ENCODE results near the gene ARHGAP15.

ARHGAP15 gene

DNA sequence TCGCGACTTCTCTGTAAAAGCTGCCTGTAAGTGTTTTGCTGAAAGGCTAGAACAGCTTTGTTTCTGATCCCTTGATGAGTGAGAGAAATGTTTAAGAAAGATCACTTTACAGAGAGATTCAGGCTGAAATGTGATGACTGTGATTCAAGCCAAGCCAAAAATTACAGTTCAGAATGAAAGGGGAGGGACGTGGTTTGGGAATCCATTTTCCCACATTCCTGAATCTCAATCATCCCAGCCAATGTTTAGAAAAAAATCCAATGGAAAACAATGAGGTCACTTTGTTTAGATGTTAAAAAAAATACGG is 416.7 kb downstream of the ARHGAP15 start:
- TF ChIP-seq, protein P1, sequence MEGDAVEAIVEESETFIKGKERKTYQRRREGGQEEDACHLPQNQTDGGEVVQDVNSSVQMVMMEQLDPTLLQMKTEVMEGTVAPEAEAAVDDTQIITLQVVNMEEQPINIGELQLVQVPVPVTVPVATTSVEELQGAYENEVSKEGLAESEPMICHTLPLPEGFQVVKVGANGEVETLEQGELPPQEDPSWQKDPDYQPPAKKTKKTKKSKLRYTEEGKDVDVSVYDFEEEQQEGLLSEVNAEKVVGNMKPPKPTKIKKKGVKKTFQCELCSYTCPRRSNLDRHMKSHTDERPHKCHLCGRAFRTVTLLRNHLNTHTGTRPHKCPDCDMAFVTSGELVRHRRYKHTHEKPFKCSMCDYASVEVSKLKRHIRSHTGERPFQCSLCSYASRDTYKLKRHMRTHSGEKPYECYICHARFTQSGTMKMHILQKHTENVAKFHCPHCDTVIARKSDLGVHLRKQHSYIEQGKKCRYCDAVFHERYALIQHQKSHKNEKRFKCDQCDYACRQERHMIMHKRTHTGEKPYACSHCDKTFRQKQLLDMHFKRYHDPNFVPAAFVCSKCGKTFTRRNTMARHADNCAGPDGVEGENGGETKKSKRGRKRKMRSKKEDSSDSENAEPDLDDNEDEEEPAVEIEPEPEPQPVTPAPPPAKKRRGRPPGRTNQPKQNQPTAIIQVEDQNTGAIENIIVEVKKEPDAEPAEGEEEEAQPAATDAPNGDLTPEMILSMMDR (IDR thresholded peaks at IDR 0.05; ENCODE audit: control insufficient read depth, insufficient read depth, low read depth, low read length, missing control alignments), result no peak
- no peak for DNase-seq (ENCODE audit: low read depth)
- no peak overlapping the region for H3K4me3 ChIP-seq (ENCODE audit: control insufficient read depth, low read depth, low read length)

DNA sequence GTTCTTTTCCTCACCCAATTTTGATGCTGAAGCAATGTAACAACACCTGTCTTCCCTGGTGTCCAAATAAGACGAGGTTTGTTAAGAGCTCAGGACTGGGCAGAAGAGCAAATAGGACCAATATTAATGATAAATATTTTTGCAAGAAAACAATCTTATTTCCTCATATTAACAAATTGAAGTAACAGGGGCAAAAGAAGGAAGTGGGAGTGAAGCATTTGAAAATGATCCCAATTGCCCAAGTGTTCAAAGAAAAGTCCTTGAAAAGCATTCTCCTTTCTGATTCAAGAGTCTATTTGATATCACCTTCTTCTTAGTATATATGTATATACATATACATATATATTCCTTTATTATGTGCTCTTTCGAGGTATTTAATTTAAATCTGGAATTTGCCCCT is 418.8 kb downstream of the ARHGAP15 start:
- TF ChIP-seq, protein P1 (IDR thresholded peaks at IDR 0.05; ENCODE audit: control insufficient read depth, insufficient read depth, low read depth, low read length, missing control alignments), result no peak
- no peak overlapping the region for H3K4me3 ChIP-seq (ENCODE audit: control insufficient read depth, low read depth, low read length)
- DNase-seq (ENCODE audit: low read depth), result no peak

- H3K4me3 ChIP-seq (ENCODE audit: control insufficient read depth, low read depth, low read length), result no peak overlapping the region
- TF ChIP-seq, protein P1 (IDR thresholded peaks at IDR 0.05; ENCODE audit: control insufficient read depth, insufficient read depth, low read depth, low read length, missing control alignments), result no peak
- DNase-seq (ENCODE audit: low read depth), result no peak
Observed at GRCh38 chr2:143550500-143550899, 421.3 kb downstream of the ARHGAP15 start.

DNA sequence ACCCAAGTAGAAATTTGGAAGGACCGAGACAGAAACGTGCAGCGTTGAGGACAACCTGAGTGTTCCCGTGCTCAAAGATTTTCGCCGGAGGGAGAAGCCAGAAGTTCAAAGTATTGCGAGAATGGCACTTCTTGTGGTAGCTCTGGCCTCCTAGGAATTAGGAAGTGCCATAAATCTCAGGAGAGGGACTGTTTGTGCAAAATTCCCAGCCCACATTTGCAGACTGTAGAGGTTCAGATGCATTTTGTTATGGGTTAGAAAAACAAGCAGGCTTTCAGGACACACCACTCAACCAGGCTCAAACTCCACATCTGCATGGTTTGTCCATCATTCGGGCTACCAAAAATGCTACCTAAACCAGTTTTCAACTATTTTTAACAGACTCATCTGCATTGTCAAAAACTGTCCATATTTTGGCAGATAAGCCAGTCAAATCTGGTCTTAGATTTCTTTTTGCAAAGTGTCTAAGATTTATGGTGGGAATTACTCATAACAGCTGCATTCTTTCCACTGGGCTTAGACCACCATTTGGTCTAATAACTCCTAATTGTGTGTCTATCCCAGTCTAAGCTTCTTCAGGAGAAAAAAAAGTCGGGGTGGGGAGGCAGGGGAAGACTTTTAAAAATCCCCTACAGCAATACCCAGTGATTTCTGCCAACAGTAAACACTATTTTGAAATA is 422.9 kb downstream of the ARHGAP15 start:
- DNase-seq (ENCODE audit: low read depth), result no peak
- TF ChIP-seq, protein P1 (IDR thresholded peaks at IDR 0.05; ENCODE audit: control insufficient read depth, insufficient read depth, low read depth, low read length, missing control alignments), result no peak
- no peak overlapping the region for H3K4me3 ChIP-seq (ENCODE audit: control insufficient read depth, low read depth, low read length)

GRCh38 chr2:143553261-143553660 is 424.0 kb downstream of the ARHGAP15 start:
- DNase-seq (ENCODE audit: low read depth), result no peak
- TF ChIP-seq, protein P1 (IDR thresholded peaks at IDR 0.05; ENCODE audit: control insufficient read depth, insufficient read depth, low read depth, low read length, missing control alignments), result no peak

DNA sequence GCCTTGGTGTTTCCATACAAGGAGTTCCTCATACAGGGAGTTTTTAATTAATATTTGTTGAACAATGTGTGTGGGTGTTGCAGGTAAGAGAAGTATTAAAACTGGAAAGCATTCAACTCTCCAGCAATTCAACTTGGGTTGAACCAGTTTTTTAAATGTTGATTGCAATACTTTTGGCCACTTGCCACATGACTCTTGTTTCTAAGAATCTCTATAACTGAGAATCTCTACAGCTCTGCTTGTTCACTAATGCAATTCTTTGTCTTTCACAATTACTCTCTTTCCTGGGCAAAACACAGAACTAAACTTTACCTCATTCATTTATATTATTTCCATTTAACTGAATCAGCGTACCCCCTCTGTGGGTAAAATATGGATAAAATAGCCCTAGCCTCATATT is 429.4 kb downstream of the ARHGAP15 start:
- TF ChIP-seq, protein P1 (IDR thresholded peaks at IDR 0.05; ENCODE audit: control insufficient read depth, insufficient read depth, low read depth, low read length, missing control alignments), result no peak
- no peak overlapping the region for H3K4me3 ChIP-seq (ENCODE audit: control insufficient read depth, low read depth, low read length)
- peak; percentile 52 for DNase-seq (ENCODE audit: low read depth)

More at GRCh38 chr2:143553261-143553660, 424.0 kb downstream of the ARHGAP15 start:
- no peak overlapping the region for H3K4me3 ChIP-seq (ENCODE audit: control insufficient read depth, low read depth, low read length)

Measured in AG09309 (cell line).